AML-193 (cell line): Measurements from ENCODE around the gene MEIKIN.

ENCODE experiments used
- DNase-seq, 2 experiments: peaks; one replicate each; lab custom pipeline; 2025; lab: John Stamatoyannopoulos, UW

Gene MEIKIN

GRCh38 chr5:131769961-131770360, 175.5 kb downstream of the MEIKIN start:
- no peak for DNase-seq

DNA sequence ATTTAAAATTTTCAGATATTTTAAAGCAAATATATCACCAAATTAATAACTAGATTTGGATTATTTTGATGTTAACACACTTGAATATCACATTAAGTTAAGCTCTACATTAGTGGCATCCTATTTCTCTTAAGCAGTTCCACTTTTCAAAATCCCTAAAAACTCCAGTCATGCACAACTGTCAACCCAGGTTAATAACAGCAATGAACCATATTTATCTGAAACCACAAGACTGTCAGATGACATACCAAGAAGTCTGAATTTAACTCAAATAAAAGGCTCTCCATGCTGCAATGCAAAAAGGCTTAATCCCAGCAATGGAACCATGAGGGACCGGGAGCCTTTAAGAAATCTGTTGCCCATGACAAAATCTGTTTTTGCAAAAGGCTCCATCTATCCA, 176.1 kb downstream of the MEIKIN start:
- DNase-seq: no peak

DNA sequence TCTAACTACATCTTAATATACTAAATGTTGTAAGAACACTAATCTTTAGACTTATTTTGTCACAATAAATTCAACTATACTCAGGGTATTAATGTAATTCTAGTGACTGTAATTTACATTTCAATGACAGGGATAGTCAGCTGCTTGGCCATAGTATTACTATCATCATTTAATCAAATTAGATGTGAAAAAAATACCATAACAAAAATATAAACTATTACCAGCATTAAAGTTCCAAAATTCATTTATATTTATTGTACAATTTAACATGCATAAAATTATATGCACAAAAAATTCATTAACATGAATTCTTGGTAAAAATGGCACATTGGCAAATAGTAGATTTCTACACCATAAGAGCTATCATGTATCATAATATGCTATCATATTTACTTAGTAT, 177.6 kb downstream of the MEIKIN start:
- DNase-seq: no peak

- no peak for DNase-seq
Measured at GRCh38 chr5:131766689-131767088, 178.8 kb downstream of the MEIKIN start.

DNA sequence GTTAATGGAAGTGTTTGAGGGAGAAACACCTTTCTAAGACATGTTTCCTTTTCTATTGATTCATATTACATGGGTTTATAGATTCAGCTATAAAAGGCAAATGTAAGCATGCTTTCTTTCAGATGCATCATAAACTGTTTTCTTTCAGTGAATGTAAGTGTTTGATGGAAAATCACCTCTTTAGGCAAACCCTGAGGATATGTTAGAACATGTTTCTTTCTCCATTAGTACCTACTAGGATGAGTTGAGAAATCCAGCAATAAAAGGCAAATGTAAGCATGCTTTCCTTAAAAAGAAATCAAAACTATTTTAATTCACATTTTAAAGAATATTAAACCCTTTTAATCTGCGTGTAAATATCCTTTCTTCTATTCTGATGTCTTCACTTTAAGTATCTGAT, 180.2 kb downstream of the MEIKIN start:
- DNase-seq: no peak

DNA sequence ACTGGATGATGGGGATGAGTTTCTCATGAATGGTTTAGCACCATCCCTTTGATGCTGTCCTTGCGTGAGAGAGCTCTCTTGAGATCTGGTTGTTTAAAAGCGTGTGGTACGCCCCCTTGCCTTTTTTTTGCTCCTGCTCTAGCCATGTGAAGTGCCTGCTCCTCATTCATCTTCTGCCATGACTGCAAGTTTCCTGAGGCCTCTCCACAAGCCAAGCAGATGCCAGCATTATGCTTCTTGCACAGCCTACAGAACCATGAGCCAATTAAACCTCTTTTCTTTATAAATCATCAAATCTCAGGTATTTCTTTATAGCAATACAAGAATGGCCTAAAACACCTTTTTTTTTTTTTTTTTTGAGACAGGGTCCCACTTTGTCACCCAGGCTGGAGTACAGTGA, 181.5 kb downstream of the MEIKIN start:
- no peak for DNase-seq

DNA sequence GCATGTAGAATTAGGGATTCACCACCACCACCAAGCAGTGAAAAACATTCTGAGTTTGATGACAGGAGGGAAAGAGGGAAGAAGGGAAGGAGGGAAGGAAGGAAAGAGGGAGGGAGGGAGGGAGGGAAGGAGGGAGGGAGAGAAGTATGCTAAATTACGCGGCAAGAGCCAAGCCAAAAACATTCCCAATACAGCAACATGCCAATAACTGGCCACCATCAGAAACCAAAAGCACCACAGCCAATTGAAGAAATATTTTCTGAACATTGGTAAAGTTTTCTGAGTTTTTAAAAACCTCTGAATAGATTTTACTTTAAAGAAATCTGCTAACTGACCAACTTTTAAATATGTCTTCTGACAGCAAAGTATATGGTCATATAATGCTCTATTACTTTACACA, 184.7 kb downstream of the MEIKIN start:
- DNase-seq: no peak

DNA sequence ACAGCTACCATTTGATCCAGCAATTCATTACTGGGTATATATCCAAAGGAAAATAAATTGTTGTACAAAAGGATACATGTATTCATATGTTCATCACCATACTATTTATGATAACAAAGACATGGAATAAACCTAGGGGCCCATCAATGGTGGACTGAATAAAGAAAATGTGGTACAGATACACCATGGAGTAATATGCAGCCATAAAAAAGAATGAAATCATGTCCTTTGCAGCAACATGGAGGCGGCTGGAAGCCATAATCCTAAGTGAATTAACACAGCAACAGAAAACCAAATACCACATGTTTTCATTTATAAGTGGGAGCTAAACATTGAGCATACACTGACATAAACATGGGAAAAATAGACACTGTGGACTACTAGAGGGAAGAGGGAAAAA, 185.8 kb downstream of the MEIKIN start:
- DNase-seq: no peak

- no peak for DNase-seq
Measured at GRCh38 chr5:131758520-131758900, 187.0 kb downstream of the MEIKIN start.

DNA sequence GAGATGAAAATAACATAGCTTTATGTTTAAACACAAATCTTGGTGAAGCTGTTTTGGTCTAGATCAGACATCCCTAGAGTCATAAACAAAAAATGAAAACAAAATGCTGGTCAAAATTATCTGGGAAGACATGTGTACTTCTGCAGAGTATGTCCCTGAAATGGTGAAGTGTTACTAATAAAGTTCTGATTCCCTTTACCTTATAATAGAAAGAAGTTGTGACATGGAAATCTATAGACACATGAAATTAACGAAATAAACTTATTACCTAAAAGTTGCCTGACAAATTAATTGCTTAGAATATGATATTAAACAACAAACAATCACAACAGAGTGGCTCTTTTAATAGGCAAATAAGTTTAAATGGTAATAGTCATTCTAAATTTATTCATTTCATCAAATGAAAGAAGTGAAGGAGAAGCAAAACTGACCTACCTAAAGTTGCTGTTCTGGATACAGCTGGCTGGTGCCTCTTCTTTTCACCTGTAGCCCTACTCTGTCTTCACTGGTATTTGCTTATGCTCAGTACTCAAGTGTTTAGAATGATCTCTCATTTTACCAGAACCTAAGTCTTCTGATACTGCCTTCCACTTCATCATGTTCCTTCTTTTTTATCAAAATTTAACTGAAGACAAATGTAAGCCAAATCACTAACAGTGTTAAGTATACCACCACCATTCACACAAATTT, 187.5 kb downstream of the MEIKIN start:
- no peak for DNase-seq
